Measurements from ENCODE around the gene ZFAND3. TPM values are rescaled to one million over a fixed set of nuclear protein-coding genes. Genes with fewer than 3 reads are reported as not detected.

The ZFAND3 gene
- total and polyA plus RNA-seq, 2 of the 4 experiments (the other 2 are of a cell fraction): 10.9 to 26.7 TPM

DNA sequence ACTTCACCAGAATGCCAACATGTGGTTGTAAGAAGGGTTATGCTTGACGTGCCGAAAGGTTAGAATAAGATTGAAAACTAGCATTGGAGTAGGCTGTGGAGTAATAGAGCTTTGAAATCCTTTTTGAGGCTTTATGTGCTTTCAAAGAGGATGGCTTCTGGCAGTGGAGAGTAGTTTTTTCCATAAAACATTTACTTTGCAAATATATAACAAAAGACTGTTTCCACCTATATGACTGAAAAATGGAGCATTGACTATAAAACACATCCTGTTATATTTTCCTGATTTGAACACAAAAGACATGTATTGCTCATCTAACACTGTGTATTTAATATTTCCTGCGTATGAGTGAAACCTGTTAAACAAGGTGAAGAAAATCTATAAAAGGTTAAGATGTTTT lies 38.8 kb downstream of the ZFAND3 start:
- Histone ChIP-seq H2BK120ac (ENCODE audit: low read depth, low read length) (no peak overlapping the region), H2BK20ac (ENCODE audit: low read depth, low read length) (no peak overlapping the region), H3K4me2 (ENCODE audit: low read depth, low read length) (no peak overlapping the region), H3K36me3 (ENCODE audit: control insufficient read depth, insufficient read depth, low read length) (no peaks in the 10 kb centered on the region), H2AFZ (replicated peaks; ENCODE audit: low read length, poor library complexity) (no peak overlapping the region), H3K4me1 (ENCODE audit: control insufficient read depth, insufficient read depth, low read length) (peaks cover 5% of the 10 kb centered on the region), H2AK5ac (ENCODE audit: low read depth, low read length) (no peak overlapping the region), H3K79me1 (ENCODE audit: low read depth in 1 of 2, low read length in 2 of 2) (peaks cover 26 to 73% of the 10 kb centered on the region in 2 experiments), H3K9me3 (ENCODE audit: control insufficient read depth, insufficient read depth, low read length) (no peaks in the 10 kb centered on the region), H3K4ac (ENCODE audit: low read depth, low read length) (no peak overlapping the region), H3K9ac (ENCODE audit: low read depth, low read length) (no peak overlapping the region), H2AK9ac (replicated peaks; ENCODE audit: low read depth, low read length, poor library complexity) (no peak overlapping the region), H2BK15ac (ENCODE audit: low read depth, low read length) (no peak overlapping the region), H3K4me3 (ENCODE audit: insufficient read depth, low read depth, low read length) (no peak overlapping the region), H3K56ac (ENCODE audit: extremely low read depth, insufficient read depth, low read length) (no peak overlapping the region), H3K18ac (ENCODE audit: low read depth, low read length) (no peak overlapping the region), H4K20me1 (ENCODE audit: insufficient read depth, low read length) (peaks cover 85% of the 10 kb centered on the region), H3K23ac (ENCODE audit: low read depth, low read length) (no peak overlapping the region), H4K91ac (ENCODE audit: insufficient read depth, low read depth, low read length) (no peak overlapping the region), H3K27me3 (ENCODE audit: control insufficient read depth, insufficient read depth, low read length) (no peaks in the 10 kb centered on the region), H4K5ac (ENCODE audit: low read depth, low read length) (no peak overlapping the region), H2BK5ac (ENCODE audit: low read depth, low read length, poor library complexity, severe bottlenecking) (no peak overlapping the region), H3K27ac (ENCODE audit: insufficient read depth, low read length) (no peak overlapping the region), H3K9me1 (ENCODE audit: insufficient read depth, low read length) (peaks cover 17% of the 10 kb centered on the region), H3K14ac (replicated peaks; ENCODE audit: low read depth, low read length) (no peak overlapping the region), H4K8ac (ENCODE audit: low read depth in 2 of 2, low read length in 2 of 2) (no peak overlapping the region)
- ATAC-seq (ENCODE audit: low read depth) (no peak), DNase-seq (no peak)
- ChIA-PET CTCF (interaction anchor here (1.0 to 1.5 kb wide), 2 partner anchors 67 to 153 kb away, joined by 5 read pairs; no protein-coding TSS in a partner anchor), POLR2A (ENCODE audit: unreplicated experiment) (interaction anchor here (0.7 kb wide), 1 partner anchor 143 kb away, joined by 4 read pairs; no protein-coding TSS in a partner anchor)
- WGBS, 2 experiments (ENCODE audit: extremely low coverage in 2 of 2, insufficient read length in 1 of 2): 90% methylated on average over 2 of the region's 3 CpGs; no CpG with 5 or more reads in 1 of the 2 experiments
- in situ Hi-C loops (cut with MboI; ENCODE audit: low sequenced_read_pairs): no loop called here
- BruUV-seq (replicated peaks): no TSS peak
- intact Hi-C loops (cut with micrococcal nuclease): no loop called here
- dilution Hi-C loops (cut with HindIII; ENCODE audit: low sequenced_read_pairs, unreplicated experiment): no loop called here
- TF ChIP-seq POLR2A (IDR thresholded peaks at IDR 0.05; ENCODE audit: low read depth, low read length) (no peak), FOS (IDR thresholded peaks at IDR 0.05; ENCODE audit: low read depth, low read length) (no peak), BHLHE40 (IDR thresholded peaks at IDR 0.05; ENCODE audit: low read depth, low read length) (no peak), RFX5 (IDR thresholded peaks at IDR 0.05; ENCODE audit: low read depth, low read length) (no peak), CHD1 (IDR thresholded peaks at IDR 0.05; ENCODE audit: low read depth, low read length) (no peak), MXI1 (IDR thresholded peaks at IDR 0.05; ENCODE audit: borderline replicate concordance, low read depth, low read length) (no peak), MAFK (IDR thresholded peaks at IDR 0.05; ENCODE audit: low read depth, low read length) (no peak), MAZ (IDR thresholded peaks at IDR 0.05; ENCODE audit: borderline replicate concordance, low read depth, low read length) (no peak), RAD21 (IDR thresholded peaks at IDR 0.05; ENCODE audit: low read length) (no peak), RCOR1 (IDR thresholded peaks at IDR 0.05; ENCODE audit: insufficient replicate concordance, low read length) (no peak), CEBPB (IDR thresholded peaks at IDR 0.05; ENCODE audit: low read depth, low read length) (no peak), NFE2L2 (IDR thresholded peaks at IDR 0.05; ENCODE audit: low read depth, low read length) (no peak), SMC3 (IDR thresholded peaks at IDR 0.05; ENCODE audit: low read depth, low read length) (no peak)
- TF ChIP-seq, protein P1, sequence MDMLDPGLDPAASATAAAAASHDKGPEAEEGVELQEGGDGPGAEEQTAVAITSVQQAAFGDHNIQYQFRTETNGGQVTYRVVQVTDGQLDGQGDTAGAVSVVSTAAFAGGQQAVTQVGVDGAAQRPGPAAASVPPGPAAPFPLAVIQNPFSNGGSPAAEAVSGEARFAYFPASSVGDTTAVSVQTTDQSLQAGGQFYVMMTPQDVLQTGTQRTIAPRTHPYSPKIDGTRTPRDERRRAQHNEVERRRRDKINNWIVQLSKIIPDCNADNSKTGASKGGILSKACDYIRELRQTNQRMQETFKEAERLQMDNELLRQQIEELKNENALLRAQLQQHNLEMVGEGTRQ (IDR thresholded peaks at IDR 0.05; ENCODE audit: low read depth, low read length): no peak
- TF ChIP-seq, protein P2, sequence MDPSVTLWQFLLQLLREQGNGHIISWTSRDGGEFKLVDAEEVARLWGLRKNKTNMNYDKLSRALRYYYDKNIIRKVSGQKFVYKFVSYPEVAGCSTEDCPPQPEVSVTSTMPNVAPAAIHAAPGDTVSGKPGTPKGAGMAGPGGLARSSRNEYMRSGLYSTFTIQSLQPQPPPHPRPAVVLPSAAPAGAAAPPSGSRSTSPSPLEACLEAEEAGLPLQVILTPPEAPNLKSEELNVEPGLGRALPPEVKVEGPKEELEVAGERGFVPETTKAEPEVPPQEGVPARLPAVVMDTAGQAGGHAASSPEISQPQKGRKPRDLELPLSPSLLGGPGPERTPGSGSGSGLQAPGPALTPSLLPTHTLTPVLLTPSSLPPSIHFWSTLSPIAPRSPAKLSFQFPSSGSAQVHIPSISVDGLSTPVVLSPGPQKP (IDR thresholded peaks at IDR 0.05; ENCODE audit: borderline replicate concordance, low read depth, low read length): no peak
- TF ChIP-seq, protein P3, sequence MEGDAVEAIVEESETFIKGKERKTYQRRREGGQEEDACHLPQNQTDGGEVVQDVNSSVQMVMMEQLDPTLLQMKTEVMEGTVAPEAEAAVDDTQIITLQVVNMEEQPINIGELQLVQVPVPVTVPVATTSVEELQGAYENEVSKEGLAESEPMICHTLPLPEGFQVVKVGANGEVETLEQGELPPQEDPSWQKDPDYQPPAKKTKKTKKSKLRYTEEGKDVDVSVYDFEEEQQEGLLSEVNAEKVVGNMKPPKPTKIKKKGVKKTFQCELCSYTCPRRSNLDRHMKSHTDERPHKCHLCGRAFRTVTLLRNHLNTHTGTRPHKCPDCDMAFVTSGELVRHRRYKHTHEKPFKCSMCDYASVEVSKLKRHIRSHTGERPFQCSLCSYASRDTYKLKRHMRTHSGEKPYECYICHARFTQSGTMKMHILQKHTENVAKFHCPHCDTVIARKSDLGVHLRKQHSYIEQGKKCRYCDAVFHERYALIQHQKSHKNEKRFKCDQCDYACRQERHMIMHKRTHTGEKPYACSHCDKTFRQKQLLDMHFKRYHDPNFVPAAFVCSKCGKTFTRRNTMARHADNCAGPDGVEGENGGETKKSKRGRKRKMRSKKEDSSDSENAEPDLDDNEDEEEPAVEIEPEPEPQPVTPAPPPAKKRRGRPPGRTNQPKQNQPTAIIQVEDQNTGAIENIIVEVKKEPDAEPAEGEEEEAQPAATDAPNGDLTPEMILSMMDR (conservative IDR thresholded peaks at IDR 0.05; ENCODE audit: low read depth, low read length): no peak

Measured in IMR-90 (cell line).